Measurements from ENCODE around the gene SNW1.
"Not testable (repeated sequence)": the region's sequence is repeated elsewhere in the genome, so short reads cannot be mapped to it uniquely, and the experiment has no call there.

Gene SNW1

GRCh38 chr14:77763978-77764377 is 3.0 kb upstream of the SNW1 start:
- no peak for TF ChIP-seq POLR2A (IDR thresholded peaks at IDR 0.05; ENCODE audit: low read depth, low read length)
- no peak for DNase-seq (ENCODE audit: insufficient read length, low spot score)
- no peak for FAIRE-seq

GRCh38 chr14:77763316-77763715 is 2.4 kb upstream of the SNW1 start:
- FAIRE-seq, result no peak

GRCh38 chr14:77761205-77761931 is 412 bp upstream of the SNW1 start:
- DNase-seq (ENCODE audit: insufficient read length, low spot score) (no peak), FAIRE-seq (no peak)
- TF ChIP-seq POLR2A (IDR thresholded peaks at IDR 0.05; ENCODE audit: low read depth, low read length), result no peak

More at GRCh38 chr14:77763316-77763715, 2.4 kb upstream of the SNW1 start:
- DNase-seq (ENCODE audit: insufficient read length, low spot score), result no peak
- no peak for TF ChIP-seq POLR2A (IDR thresholded peaks at IDR 0.05; ENCODE audit: low read depth, low read length)

- no peak for DNase-seq (ENCODE audit: insufficient read length, low spot score)
- FAIRE-seq, result no peak
- TF ChIP-seq POLR2A (IDR thresholded peaks at IDR 0.05; ENCODE audit: low read depth, low read length), result no peak
These were observed 8.0 kb downstream of the SNW1 start for GRCh38 chr14:77752799-77753516.

- no peak for FAIRE-seq
- no peak for DNase-seq (ENCODE audit: insufficient read length, low spot score)
- no peak for TF ChIP-seq POLR2A (IDR thresholded peaks at IDR 0.05; ENCODE audit: low read depth, low read length)
These were observed 8.7 kb downstream of the SNW1 start for GRCh38 chr14:77752266-77752665.

- not testable (repeated sequence) for FAIRE-seq
These were observed 13.5 kb downstream of the SNW1 start for GRCh38 chr14:77747425-77747824.

GRCh38 chr14:77746064-77746702 is 14.8 kb downstream of the SNW1 start:
- no peak for DNase-seq (ENCODE audit: insufficient read length, low spot score)
- FAIRE-seq, result no peak
- no peak for TF ChIP-seq POLR2A (IDR thresholded peaks at IDR 0.05; ENCODE audit: low read depth, low read length)

More at GRCh38 chr14:77747425-77747824, 13.5 kb downstream of the SNW1 start:
- DNase-seq (ENCODE audit: insufficient read length, low spot score), result not testable (repeated sequence)

- DNase-seq (ENCODE audit: insufficient read length, low spot score) (no peak), FAIRE-seq (no peak)
- no peak for TF ChIP-seq POLR2A (IDR thresholded peaks at IDR 0.05; ENCODE audit: low read depth, low read length)
These were observed 19.5 kb downstream of the SNW1 start for GRCh38 chr14:77741438-77741837.

GRCh38 chr14:77738559-77739250 is 22.3 kb downstream of the SNW1 start:
- no peak for TF ChIP-seq POLR2A (IDR thresholded peaks at IDR 0.05; ENCODE audit: low read depth, low read length)
- DNase-seq (ENCODE audit: insufficient read length, low spot score) (no peak), FAIRE-seq (no peak)

GRCh38 chr14:77730976-77731497 is 29.9 kb downstream of the SNW1 start:
- no peak for TF ChIP-seq POLR2A (IDR thresholded peaks at IDR 0.05; ENCODE audit: low read depth, low read length)
- no peak for FAIRE-seq
- no peak for DNase-seq (ENCODE audit: insufficient read length, low spot score)

GRCh38 chr14:77722301-77722700 is 38.7 kb downstream of the SNW1 start:
- TF ChIP-seq POLR2A (IDR thresholded peaks at IDR 0.05; ENCODE audit: low read depth, low read length), result no peak
- FAIRE-seq (no peak), DNase-seq (ENCODE audit: insufficient read length, low spot score) (no peak)

GRCh38 chr14:77721437-77721836 is 39.5 kb downstream of the SNW1 start:
- FAIRE-seq (no peak), DNase-seq (ENCODE audit: insufficient read length, low spot score) (no peak)
- no peak for TF ChIP-seq POLR2A (IDR thresholded peaks at IDR 0.05; ENCODE audit: low read depth, low read length)

GRCh38 chr14:77717608-77718305 is 43.2 kb downstream of the SNW1 start:
- no peak for FAIRE-seq
- TF ChIP-seq POLR2A (IDR thresholded peaks at IDR 0.05; ENCODE audit: low read depth, low read length), result no peak
- no peak for DNase-seq (ENCODE audit: insufficient read length, low spot score)
